ENCODE data around the gene DDI2. TPM values are rescaled to one million over a fixed set of nuclear protein-coding genes. Genes with fewer than 3 reads are reported as not detected.

Gene DDI2
- total RNA-seq, 2 donors from 2014 or later, result 27.5 to 31.1 TPM

GRCh38 chr1:15709226-15709625 is 92.0 kb downstream of the DDI2 start:
- ATAC-seq (no peak), DNase-seq (no peak)
- Mint-ChIP-seq H3K4me1 (peaks cover 8% of the 10 kb centered on the region), H3K36me3 (ENCODE audit: low read depth) (peaks cover 3% of the 10 kb centered on the region), H3K4me3 (no peak overlapping the region), H3K27me3 (no peaks in the 10 kb centered on the region), H3K27ac (no peak overlapping the region)
- H3K9me3 ChIP-seq (ENCODE audit: control insufficient read depth, low read length, poor library complexity, severe bottlenecking), result no peaks in the 10 kb centered on the region

DNA sequence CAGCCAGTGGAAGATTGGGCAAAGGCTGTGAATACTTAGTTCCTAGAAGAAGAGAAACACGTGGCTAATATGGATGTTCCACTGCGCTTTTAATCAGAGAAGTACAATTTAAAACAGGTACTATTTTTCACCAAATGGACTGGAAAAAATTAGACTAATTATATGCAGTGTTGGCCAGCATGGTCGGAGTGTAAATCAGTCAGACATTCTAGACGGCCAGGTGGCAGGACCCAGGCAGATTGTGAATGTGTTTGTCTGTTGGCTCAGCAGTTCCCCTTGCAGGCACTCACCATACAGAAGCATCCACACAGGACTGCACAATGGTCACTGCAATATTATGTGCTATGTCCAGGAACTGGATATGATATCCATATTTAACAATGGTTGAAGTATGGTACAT is 94.9 kb downstream of the DDI2 start:
- ATAC-seq (no peak), DNase-seq (no peak)
- no peaks in the 10 kb centered on the region for H3K36me3 Mint-ChIP-seq (ENCODE audit: low read depth)
- no peaks in the 10 kb centered on the region for H3K9me3 ChIP-seq (ENCODE audit: control insufficient read depth, low read length, poor library complexity, severe bottlenecking)
- no peaks in the 10 kb centered on the region for H3K27me3 Mint-ChIP-seq
- H3K4me3 Mint-ChIP-seq, result no peak overlapping the region
- peaks cover 6% of the 10 kb centered on the region for H3K4me1 Mint-ChIP-seq
- H3K27ac Mint-ChIP-seq, result no peak overlapping the region

GRCh38 chr1:15714406-15715136 is 97.3 kb downstream of the DDI2 start:
- H3K27me3 Mint-ChIP-seq, result no peaks in the 10 kb centered on the region
- peaks cover under 1% of the 10 kb centered on the region for H3K36me3 Mint-ChIP-seq (ENCODE audit: low read depth)
- H3K4me1 Mint-ChIP-seq, result peaks cover 5% of the 10 kb centered on the region
- ATAC-seq, result no peak
- no peak overlapping the region for H3K4me3 Mint-ChIP-seq
- DNase-seq, result no peak
- H3K27ac Mint-ChIP-seq, result no peak overlapping the region
- H3K9me3 ChIP-seq (ENCODE audit: control insufficient read depth, low read length, poor library complexity, severe bottlenecking), result no peaks in the 10 kb centered on the region

DNA sequence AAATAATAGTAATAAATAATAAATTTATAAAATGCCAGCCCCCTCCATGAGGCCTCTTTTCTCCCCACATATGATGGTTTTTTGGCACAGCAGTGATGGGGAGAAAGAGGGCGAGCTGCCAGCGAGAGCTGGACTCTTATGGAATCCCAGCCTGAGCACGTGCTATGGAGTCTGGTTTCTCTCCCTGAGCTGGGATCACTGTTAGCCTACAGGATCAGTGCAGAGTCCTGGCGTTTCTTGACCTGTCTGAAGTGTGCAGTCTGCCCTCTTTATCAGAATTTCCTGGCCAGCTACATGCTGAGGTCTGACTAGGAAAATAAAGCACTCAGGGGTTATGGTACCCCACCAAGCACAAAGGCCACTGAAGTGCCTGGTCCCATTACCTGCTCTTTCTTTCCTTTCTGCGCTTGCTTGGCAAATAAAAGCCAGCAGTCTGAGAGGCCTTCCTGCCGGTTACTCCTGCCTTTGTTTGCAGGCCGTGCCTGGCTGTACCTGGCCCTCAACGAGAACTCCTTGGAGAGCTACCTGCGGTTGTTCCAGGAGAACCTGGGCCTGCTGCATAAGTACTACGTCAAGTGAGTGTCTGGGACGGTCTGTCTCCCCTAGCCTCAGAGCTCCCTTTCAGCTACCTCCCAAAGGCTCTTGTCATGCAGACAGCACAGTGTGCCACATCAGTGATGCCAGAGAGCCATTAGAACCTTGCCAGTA is 100.3 kb downstream of the DDI2 start:
- no peaks in the 10 kb centered on the region for H3K9me3 ChIP-seq (ENCODE audit: control insufficient read depth, low read length, poor library complexity, severe bottlenecking)
- H3K4me1 Mint-ChIP-seq, result peaks cover 3% of the 10 kb centered on the region
- H3K36me3 Mint-ChIP-seq (ENCODE audit: low read depth), result peaks cover 2% of the 10 kb centered on the region
- no peak overlapping the region for H3K27ac Mint-ChIP-seq
- no peak for ATAC-seq
- H3K4me3 Mint-ChIP-seq, result no peak overlapping the region
- no peak for DNase-seq
- no peaks in the 10 kb centered on the region for H3K27me3 Mint-ChIP-seq

DNA sequence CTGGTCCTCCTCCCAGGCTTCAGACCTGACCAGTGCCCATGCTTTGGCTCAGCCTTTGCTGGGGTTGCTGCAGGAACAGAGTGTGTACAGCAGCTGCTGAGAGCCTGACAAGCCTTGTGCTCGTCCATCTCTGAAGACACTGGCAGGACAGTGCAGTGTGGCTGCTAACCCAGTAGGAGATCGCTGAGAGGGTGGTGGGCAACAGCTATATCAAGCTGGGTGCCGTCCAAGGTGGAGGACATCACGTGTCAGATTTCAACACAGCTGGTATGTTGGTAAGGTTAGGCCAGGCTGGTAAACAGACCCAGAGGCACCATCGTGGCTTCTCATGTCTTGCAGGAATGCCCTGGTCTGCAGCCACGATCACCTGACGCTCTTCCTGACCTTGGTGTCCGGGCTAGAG is 100.9 kb downstream of the DDI2 start:
- Mint-ChIP-seq H3K4me1 (peaks cover 3% of the 10 kb centered on the region), H3K27ac (no peak overlapping the region), H3K36me3 (ENCODE audit: low read depth) (peaks cover 2% of the 10 kb centered on the region), H3K27me3 (no peaks in the 10 kb centered on the region), H3K4me3 (no peak overlapping the region)
- ATAC-seq, result no peak
- no peak for DNase-seq
- no peaks in the 10 kb centered on the region for H3K9me3 ChIP-seq (ENCODE audit: control insufficient read depth, low read length, poor library complexity, severe bottlenecking)

Other genes starting within 250 kb of the DDI2 start
- 100 to 1,000 TPM; 135 to 197 TPM for gene EFHD2, start 207.6 kb upstream of the DDI2 start, total RNA-seq
- 1 to 10 TPM; 2.7 to 2.9 TPM for gene CTRC, start 179.0 kb upstream of the DDI2 start, total RNA-seq
- not detected for gene CELA2A, start 160.7 kb upstream of the DDI2 start, total RNA-seq
- gene CELA2B, start 141.4 kb upstream of the DDI2 start, total RNA-seq, result not detected
- gene CASP9, start 93.2 kb upstream of the DDI2 start, total RNA-seq, result 10 to 100 TPM; 11.4 to 14.8 TPM
- 10 to 100 TPM; 13.2 to 20.5 TPM for gene DNAJC16, start 90.6 kb upstream of the DDI2 start, total RNA-seq
- 1 to 10 TPM; 5.7 to 6.8 TPM for gene AGMAT, start 32.4 kb upstream of the DDI2 start, total RNA-seq
- 10 to 100 TPM; 54.8 to 72.8 TPM for gene PLEKHM2, start 66.9 kb downstream of the DDI2 start, total RNA-seq
- 1 to 10 TPM; 1.5 to 1.9 TPM for gene SLC25A34, start 118.8 kb downstream of the DDI2 start, total RNA-seq
- gene TMEM82, start 125.0 kb downstream of the DDI2 start, total RNA-seq, result not detected
- gene FBLIM1, start 141.3 kb downstream of the DDI2 start, total RNA-seq, result under 1 TPM in 1 of 2 donors, not detected in 1; 0.21 TPM
- gene UQCRHL, start 190.2 kb downstream of the DDI2 start, total RNA-seq, result under 1 TPM; 0.65 to 0.81 TPM
- 10 to 100 TPM; 73.8 to 79.1 TPM for gene SPEN, start 230.2 kb downstream of the DDI2 start, total RNA-seq

Measured in T-helper 17 cell (primary cell).